GM21526 (cell line): ENCODE measurements around the gene TMEM186.
"Not testable (repeated sequence)": the region's sequence is repeated elsewhere in the genome, so short reads cannot be mapped to it uniquely, and the experiment has no call there.

Experiments used
- ATAC-seq: cut with Tn5 transposase; IDR thresholded peaks from one replicate; pipeline ENCODE4 v1.9.1; 2021; ENCODE audit warnings: moderate library complexity; ENCODE audit not compliant: unreplicated experiment, low FRiP score

TMEM186 gene

DNA sequence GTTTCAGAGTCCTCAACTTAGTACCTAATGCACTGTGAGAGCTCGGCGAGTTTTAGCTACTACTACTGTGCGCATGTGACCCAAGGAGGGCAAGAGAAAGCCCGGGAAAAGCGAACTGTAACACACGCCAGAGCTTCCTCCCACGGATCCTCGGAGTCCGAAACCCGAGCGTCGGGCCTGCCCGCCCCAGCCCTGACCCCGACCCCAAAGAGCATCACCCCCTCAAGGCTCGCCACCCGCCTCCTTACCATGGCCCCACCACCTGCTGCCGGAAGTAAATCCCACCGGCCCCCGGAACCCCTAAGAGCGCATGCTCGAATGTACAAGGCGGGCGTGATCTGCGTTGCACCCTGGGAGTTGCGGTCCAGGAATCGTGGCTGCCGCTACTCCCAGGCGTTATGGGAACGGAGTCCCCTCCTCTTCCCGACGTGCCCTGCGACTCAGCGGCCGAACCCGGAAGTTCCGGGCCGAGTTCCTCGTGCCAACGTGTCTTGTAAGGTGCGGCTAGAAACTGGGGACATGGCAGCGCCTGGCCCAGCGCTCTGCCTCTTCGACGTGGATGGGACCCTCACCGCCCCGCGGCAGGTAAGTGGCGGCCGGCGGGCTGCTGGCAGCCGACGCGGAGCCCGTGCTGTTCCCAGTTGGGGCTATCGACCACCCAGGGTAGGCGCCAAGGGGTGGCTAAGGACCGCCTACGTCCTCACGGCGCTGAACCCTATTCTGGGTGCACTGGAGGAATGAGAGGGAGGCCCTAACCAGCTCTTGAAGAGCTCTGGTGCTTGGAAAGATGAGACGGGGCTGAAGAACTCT is at the start of gene TMEM186, which contains the start of gene PMM2:
Gene TMEM186, minus strand, starts transcription at position 276 of the 810 bp plus-strand sequence. Its CDS starts 25 bp downstream, at position 251.
Gene PMM2, plus strand, starts transcription at position 476 of the 810 bp plus-strand sequence. Its CDS starts 44 bp downstream, at position 520.
- peak; percentile 92 for ATAC-seq

GRCh38 chr16:8847145-8847544 is 49.7 kb upstream of the TMEM186 start:
- no peak for ATAC-seq

DNA sequence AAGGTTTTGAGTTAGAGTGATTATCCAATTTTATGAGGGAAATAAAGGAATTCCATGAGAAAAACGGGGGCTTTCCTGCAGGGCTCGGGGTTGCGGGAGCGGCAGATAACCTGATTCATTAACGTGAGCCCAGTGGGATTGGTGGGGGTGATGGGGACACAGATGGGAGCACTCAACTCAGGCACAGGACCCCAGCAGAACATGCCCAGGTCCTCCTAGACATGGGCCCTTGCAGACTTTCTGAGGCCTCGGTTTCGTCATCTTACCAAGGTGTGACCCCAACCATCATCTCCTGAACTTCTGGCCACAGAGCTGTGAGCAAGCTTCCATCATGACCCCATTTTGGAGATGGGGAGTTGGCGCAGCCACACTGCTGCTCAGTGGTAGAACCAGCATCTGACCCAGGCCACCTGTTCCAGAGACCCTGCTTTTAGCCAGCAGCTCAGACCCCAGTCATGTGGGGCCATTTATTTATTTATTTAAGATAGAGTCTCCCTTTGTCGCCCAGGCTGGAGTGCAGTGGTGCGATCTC is 49.0 kb upstream of the TMEM186 start:
- ATAC-seq, result no peak

DNA sequence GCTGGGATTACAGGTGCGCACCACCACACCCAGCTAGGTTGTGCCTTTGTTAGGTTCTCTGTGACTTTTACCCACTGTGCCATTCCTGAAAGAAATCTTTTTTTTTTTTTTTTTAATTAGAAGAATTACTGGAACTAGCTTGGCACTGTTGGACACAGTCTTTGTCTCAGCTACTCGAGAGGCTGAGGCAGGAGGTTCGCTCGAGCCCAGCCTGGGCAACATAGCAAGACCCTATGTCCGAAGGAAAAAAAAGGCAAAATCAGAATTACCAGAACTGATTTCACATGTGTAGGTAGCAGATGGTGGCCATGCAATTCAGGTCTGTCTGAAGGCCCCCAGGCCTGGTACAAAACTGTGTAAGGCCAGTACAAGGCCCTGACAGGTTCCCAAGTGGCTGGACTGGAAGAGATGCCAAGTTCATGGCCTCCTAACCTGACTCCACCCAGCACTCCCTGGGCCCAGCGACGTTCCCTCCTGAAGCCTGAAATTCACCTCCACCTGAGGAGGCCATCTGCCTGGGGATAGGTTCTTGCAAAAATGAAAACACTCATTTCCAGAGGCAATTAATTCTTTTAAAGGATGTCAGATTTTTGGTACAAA is 48.4 kb upstream of the TMEM186 start:
- no peak for ATAC-seq

DNA sequence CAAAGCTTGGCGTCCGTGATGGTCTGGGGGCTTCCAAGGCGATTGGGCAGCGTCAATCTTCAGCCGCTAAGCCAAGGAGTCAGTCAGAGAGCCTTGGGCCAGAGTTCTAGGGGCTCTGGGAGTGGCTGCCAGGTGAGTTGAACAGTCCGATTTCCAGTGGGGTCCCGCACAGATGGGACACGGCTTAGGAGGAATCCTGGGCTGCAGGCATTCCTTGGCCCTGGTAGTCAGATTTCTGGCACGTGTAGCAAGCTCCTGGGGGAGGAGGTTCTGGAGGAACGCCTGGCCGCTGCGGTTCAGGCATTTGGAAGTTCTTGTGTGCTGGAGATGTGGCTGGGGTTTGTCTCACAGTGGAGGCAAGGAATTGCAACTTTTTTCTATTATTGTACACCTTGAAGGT is 45.9 kb upstream of the TMEM186 start:
- ATAC-seq, result not testable (repeated sequence)

DNA sequence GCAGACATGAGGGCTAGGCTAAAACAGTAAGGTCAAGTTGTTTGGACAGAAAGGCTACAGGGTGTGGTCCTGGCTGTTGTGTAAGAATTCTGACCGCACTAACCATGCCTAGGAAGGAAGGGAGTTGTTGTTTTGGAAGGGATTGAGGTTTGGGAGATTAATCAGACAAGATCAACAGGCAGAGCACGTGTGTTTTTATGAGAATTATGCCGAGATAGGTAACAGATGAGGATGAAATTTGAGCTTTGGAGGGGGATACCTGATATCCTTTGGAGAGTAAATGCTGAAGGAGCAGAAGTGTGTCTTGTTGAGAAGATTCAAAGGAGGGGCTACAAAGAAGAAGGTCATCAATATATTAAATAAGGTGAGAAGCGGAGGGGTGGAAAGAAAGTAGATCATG is 44.6 kb upstream of the TMEM186 start:
- not testable (repeated sequence) for ATAC-seq

DNA sequence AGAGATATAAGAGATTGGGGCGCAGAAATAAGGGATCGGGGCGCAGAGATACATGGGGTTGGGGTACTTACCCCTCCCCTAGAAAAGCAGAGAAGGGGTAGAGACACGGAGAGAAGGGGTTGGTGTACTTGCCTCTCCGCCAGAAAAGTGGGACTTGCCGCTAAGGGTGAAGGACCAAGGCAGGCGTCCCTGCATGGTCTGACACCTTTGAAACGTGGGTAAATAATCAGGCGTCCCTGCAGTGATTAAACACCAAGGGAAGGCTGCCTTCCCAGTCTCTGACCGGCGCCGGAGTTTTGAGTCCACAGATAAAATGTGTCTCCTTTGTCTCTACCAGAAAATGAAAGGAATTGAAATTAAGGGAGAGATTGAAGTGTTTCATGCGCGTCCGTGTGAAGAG is 40.2 kb upstream of the TMEM186 start:
- not testable (repeated sequence) for ATAC-seq

- ATAC-seq, result not testable (repeated sequence)
Observed at GRCh38 chr16:8836797-8837196, 39.4 kb upstream of the TMEM186 start.

DNA sequence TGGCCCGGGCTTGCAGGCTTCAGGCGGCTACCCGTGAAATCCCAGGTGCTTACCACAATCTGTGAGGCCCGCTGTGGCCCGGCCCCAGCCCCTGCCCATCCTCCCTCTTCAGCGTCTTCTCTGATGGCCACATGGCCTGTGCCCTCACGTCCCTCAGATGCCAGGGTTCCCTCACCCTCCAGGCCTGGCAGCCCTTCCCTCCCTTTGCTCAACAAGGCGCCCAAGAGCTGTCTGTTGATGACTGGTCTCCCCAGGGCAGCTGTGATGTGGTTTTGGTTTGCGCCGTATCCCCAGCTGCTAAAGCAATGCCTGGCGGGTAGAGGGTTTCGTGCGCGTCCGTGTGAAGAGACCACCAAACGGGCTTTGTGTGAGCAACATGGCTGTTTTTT is 35.3 kb upstream of the TMEM186 start:
- ATAC-seq, result no peak

- no peak for ATAC-seq
Observed at GRCh38 chr16:8831871-8832716, 34.7 kb upstream of the TMEM186 start.

DNA sequence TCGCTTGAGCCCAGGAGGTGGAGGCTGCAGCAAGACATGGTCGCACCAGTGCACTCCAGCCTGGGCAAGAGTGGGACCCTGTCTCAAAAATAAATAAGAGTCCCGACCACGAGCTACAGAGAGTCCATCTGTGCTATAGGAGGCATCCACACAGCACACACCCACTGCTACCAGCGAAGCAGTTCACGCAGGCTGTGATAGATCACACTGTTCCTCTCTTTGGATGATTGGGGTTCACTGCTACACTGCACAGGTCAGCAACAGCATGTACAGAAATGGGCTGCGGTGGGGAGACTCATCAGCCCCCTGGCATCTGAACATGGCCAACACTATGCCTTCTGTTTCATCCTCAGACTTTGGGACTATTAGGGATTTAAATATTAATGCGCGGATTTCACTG is 34.0 kb upstream of the TMEM186 start:
- ATAC-seq, result no peak

GRCh38 chr16:8828541-8829165 is 31.2 kb upstream of the TMEM186 start:
- ATAC-seq, result no peak

DNA sequence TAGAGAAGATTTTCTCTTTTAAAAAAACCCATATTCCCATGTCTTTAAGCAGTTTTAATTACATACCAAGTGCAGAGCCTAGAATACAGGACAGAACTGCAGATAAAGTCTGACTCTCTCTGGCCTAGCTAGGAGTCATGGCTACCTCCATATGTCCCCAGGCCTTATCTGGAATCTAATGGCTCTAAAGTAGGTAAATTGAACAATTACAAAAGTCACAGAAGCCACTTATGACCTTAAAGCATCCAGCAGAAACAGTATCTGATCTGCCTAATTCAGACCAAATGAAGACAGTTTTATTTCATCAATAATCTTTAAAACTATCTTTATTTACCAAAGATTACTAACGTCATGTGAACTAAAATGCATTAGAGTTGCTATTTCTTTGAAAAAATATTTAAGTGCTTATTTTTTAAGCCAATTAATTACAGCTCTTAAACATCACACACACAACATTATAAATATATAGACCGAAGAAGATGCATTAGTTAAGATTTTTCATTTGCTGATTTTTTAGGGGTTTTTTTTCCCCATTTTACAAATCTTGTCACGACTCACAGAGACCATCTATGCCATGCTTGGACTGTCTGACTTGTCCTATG is 28.9 kb upstream of the TMEM186 start:
- ATAC-seq, result no peak

GRCh38 chr16:8822403-8822802 is 25.0 kb upstream of the TMEM186 start:
- ATAC-seq, result no peak

GRCh38 chr16:8819411-8820034 is 22.1 kb upstream of the TMEM186 start:
- no peak for ATAC-seq

DNA sequence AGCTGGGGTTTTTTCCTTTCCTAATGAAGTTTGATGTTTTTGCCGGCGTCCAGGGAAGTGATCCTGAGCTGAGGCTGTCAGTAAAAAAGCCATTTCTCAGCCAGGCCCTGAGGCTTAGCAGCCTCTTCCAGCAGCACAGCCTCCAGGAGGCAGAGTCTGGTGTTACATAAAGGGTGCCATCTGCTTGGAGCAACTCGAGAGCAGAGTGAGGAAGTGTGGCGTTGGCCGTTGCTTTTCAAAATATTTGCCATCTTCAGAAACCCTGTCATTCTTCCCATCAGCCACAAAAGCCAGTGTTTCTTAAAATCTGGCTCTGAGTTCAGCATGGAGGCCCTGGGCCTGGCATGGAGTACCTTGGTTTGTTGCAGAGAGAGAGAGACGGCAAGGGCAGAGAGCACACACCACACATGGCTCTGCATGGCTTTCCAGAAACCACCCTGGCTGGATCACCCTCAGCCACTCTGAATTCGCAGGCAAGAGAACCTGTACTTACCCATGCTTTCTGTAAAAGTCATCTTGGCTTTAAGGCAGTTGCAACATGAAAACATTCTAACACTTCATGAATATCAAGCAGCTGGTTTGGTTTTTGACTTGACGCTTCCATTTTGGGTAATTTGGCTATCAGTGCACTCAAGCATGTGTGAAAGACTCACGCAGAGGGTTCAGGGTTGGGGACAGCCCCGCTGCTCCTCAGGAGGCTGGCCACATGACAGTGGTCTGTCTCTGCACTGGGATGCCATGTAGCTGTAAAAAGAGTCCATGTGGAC is 21.2 kb upstream of the TMEM186 start:
- ATAC-seq, result no peak

DNA sequence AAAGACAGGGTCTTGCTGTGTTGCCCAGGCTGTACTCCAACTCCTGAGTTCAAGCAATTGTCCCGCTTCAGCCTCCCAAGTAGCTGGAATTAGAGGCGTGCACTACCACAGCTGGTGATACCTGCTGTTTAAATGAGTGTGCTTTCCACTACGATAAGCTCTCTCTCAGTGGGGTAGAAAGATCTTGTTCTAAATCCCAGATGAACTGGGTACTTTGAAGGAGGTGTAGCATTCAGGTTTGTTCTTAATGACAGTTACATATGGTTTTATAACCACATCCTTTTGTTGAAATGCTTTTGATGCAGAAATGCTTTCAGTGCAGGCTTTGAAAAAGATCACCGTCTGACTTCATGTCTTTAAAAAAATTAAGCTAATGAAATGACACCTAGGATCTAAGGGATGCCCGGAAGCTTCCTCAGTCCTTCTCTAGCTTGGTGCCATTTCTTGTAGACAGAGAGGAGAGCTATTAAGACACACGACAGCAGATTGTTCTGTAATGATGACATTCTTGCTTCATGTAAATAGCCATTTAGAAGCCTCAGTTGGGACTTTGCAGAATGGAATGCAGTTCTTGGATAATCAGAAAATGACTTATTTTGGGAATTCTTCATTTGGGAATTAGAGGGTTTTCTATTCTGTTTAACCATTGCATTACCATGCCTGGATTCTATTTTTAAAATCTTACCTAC is 19.7 kb upstream of the TMEM186 start:
- no peak for ATAC-seq

DNA sequence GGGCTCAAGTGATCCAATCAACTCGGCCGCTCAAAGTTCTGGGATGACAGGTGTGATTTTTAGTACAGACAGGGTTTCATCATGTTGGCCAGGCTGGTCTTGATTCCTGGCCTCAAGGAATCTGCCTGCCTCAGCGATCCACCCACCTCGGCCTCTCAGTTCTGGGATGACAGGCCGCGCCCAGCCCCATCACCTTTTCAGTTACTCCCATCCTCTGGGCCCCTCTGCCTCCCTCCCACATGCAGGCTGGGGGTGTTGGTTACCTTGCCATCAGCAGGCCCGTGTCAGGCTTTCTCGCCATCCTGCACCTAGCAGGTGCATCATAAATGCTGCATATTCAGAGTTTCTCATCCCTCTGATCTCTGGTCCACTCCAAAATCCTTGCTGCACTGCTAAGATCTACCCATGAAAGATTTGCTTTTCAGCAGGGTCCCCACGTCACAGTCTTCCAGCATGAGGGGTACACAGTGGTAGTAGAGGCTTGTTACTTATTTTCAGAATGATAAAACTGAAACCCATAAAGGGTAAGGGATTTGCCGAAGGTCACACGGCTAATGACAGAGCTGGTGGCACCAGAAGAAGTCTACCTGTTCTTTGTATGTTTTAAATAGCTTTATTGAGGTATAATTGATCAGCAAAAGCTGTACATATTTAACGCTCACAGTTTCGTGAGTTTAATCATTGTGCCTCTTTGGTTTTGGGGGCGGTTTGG is 16.8 kb upstream of the TMEM186 start:
- no peak for ATAC-seq
